Measurements from ENCODE around the gene ATG4D.
"Not testable (repeated sequence)": the region's sequence is repeated elsewhere in the genome, so short reads cannot be mapped to it uniquely, and the experiment has no call there.

ATG4D gene

GRCh38 chr19:10548746-10549276, 5.1 kb downstream of the ATG4D start:
- TF ChIP-seq, protein P1, sequence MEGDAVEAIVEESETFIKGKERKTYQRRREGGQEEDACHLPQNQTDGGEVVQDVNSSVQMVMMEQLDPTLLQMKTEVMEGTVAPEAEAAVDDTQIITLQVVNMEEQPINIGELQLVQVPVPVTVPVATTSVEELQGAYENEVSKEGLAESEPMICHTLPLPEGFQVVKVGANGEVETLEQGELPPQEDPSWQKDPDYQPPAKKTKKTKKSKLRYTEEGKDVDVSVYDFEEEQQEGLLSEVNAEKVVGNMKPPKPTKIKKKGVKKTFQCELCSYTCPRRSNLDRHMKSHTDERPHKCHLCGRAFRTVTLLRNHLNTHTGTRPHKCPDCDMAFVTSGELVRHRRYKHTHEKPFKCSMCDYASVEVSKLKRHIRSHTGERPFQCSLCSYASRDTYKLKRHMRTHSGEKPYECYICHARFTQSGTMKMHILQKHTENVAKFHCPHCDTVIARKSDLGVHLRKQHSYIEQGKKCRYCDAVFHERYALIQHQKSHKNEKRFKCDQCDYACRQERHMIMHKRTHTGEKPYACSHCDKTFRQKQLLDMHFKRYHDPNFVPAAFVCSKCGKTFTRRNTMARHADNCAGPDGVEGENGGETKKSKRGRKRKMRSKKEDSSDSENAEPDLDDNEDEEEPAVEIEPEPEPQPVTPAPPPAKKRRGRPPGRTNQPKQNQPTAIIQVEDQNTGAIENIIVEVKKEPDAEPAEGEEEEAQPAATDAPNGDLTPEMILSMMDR (IDR thresholded peaks at IDR 0.05; ENCODE audit: control extremely low read depth, extremely low read depth, low read depth, missing control alignments) = no peak
- ChIA-PET CTCF (interaction anchor here (1.1 kb wide), 1 partner anchor 24 kb away, joined by 3 read pairs; no protein-coding TSS in a partner anchor), POLR2A (no interaction called here)
- DNase-seq (ENCODE audit: extremely low spot score) = no peak

DNA sequence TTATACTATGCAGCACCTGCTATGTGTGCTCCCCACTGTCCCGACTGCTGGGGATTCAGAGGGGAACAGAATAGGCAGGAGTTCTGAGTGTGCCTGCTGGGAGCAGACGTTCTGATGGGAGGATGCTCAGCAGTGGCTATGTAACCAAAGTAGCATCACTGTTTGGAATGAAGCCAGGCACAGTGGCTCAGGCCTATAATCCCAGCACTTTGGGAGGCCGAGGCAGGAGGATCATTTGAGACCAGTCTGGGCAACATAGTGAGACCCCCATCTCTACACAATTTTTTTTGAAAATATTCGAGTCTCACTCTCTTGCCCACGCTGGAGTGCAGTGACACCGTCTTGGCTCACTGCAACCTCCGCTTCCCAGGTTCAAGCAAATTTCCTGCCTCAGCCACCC, 6.0 kb downstream of the ATG4D start:
- TF ChIP-seq, protein P1 (IDR thresholded peaks at IDR 0.05; ENCODE audit: control extremely low read depth, extremely low read depth, low read depth, missing control alignments) = no peak
- CTCF ChIA-PET = no interaction called here

DNA sequence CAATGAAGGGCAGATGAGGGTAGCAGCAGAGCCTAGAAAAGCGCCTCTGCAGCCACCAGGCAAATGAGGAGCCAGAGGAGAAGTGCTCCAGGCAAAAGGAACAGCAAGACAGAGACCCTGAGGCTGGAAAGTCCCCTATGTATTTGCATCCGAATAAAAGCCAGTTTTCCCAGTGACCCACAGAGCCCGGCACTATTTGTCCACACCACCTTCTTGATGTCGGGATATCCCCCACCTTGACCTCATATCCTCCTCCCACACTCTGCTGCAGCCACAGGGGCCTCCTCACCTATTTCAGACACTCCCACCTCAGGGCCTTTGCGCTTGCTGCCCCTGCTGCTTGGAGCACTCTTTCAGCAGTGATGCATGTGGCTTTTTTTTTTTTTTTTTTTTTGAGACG, 6.6 kb downstream of the ATG4D start:
- POLR2A ChIA-PET = no interaction called here
- CTCF ChIA-PET = interaction anchor here (1.3 kb wide), 1 partner anchor 22 kb away, joined by 3 read pairs; no protein-coding TSS in a partner anchor
- no peak for DNase-seq (ENCODE audit: extremely low spot score)
- TF ChIP-seq, protein P1 (IDR thresholded peaks at IDR 0.05; ENCODE audit: control extremely low read depth, extremely low read depth, low read depth, missing control alignments) = no peak

More for the DNA sequence above, 6.0 kb downstream of the ATG4D start:
- POLR2A ChIA-PET = no interaction called here
- DNase-seq (ENCODE audit: extremely low spot score) = no peak

GRCh38 chr19:10551006-10551405, 7.3 kb downstream of the ATG4D start:
- POLR2A ChIA-PET; DNase-seq (ENCODE audit: extremely low spot score): not testable (repeated sequence)
- CTCF ChIA-PET = interaction anchor here (1.3 kb wide), 2 partner anchors 17 to 21 kb away, joined by 3 read pairs; no protein-coding TSS in a partner anchor

- POLR2A ChIA-PET = interaction anchor here (0.5 kb wide), 1 partner anchor 154 kb away, joined by 9 read pairs; no protein-coding TSS in a partner anchor
- CTCF ChIA-PET = interaction anchor here (1.3 to 1.8 kb wide), 6 partner anchors 9 to 148 kb away, joined by 3 to 7 read pairs (median 4); no protein-coding TSS in a partner anchor
- no peak for DNase-seq (ENCODE audit: extremely low spot score)
- TF ChIP-seq, protein P1 (IDR thresholded peaks at IDR 0.05; ENCODE audit: control extremely low read depth, extremely low read depth, low read depth, missing control alignments) = no peak
Observed at GRCh38 chr19:10551698-10552301, 8.1 kb downstream of the ATG4D start.

GRCh38 chr19:10552510-10553053, 8.9 kb downstream of the ATG4D start:
- TF ChIP-seq, protein P1 (IDR thresholded peaks at IDR 0.05; ENCODE audit: control extremely low read depth, extremely low read depth, low read depth, missing control alignments) = no peak
- POLR2A ChIA-PET = no interaction called here
- CTCF ChIA-PET = interaction anchor here (0.7 to 2.4 kb wide), 13 partner anchors 10 to 148 kb away, joined by 3 to 9 read pairs (median 4); no protein-coding TSS in a partner anchor
- DNase-seq (ENCODE audit: extremely low spot score) = no peak

All from GM10248 (cell line).